HepG2 (cell line): ENCODE results near the gene RUSF1. TPM values are rescaled to one million over a fixed set of nuclear protein-coding genes. Genes with fewer than 3 reads are reported as not detected.

Experiments
- CHD2 ChIP-seq: IDR thresholded peaks from 2 replicates; pipeline ENCODE4 v1.6.1; 2011; ENCODE audit warnings: low read depth, low read length, improper control_type of control experiment
- IRF1 ChIP-seq: sonication (generic); formaldehyde crosslinking; IDR thresholded peaks from 2 replicates; pipeline ENCODE4 v1.4.0; 2020; ENCODE audit warnings: low read depth, mild to moderate bottlenecking, missing genetic modification reagents
- PAXIP1 ChIP-seq: sonication (generic); formaldehyde crosslinking; conservative IDR thresholded peaks from 2 replicates; pipeline ENCODE4 v1.4.0; 2020; ENCODE audit warnings: mild to moderate bottlenecking, missing genetic modification reagents, moderate library complexity
- SYNCRIP ChIP-seq: fragments of 200-400 bp; formaldehyde crosslinking; IDR thresholded peaks from 2 replicates; pipeline ENCODE4 v1.6.1; 2018; ENCODE audit warnings: mild to moderate bottlenecking, low read depth, low read length; ENCODE audit not compliant: insufficient read depth
- TRIM24 ChIP-seq: sonication (generic); formaldehyde crosslinking; IDR thresholded peaks from 2 replicates; pipeline ENCODE4 v1.8.0; 2022; ENCODE audit warnings: mild to moderate bottlenecking, missing genetic modification reagents
- ZFP41 ChIP-seq: sonication (generic); formaldehyde crosslinking; IDR thresholded peaks from 2 replicates; pipeline ENCODE4 v1.4.0; 2020; ENCODE audit warnings: mild to moderate bottlenecking, missing genetic modification reagents, borderline replicate concordance
- ZNF318 ChIP-seq: sonication (generic); formaldehyde crosslinking; IDR thresholded peaks from 2 replicates; pipeline ENCODE4 v1.4.0; 2020; ENCODE audit warnings: mild to moderate bottlenecking, missing genetic modification reagents
- ZNF557 ChIP-seq: sonication (generic); formaldehyde crosslinking; IDR thresholded peaks from 2 replicates; pipeline ENCODE4 v1.4.0; 2020; ENCODE audit warnings: missing genetic modification reagents
- polyA plus RNA-seq, 8 experiments: library from polyadenylated mRNA; depleted of rRNA in 3 of 8; stranded (reverse) in 7 of 8; unstranded in 1 of 8; fragments of >200 nt; fragmentation: Illumina TruSeq in 4 of 8; extraction: Trizol in 4 of 8; gene quantifications; 2 replicates each; pipeline versions ENCODE4 v1.2.1 to v1.2.3, GENCODE V29; 2011 to 2016; ENCODE audit warnings: low read depth in 4 of 8, missing spikeins in 1 of 8, mixed read lengths in 1 of 8; ENCODE audit not compliant: insufficient read depth in 1 of 8
- total RNA-seq, 5 experiments: library from RNA; depleted of rRNA; stranded (reverse); fragments of >200 nt; fragmentation: Illumina TruSeq; extraction: Trizol; gene quantifications; 2 replicates each; pipeline ENCODE4 v1.2.3, GENCODE V29; 2016; ENCODE audit warnings: low read depth in 1 of 5
- TF ChIP-seq, protein P1 (sequence below): sonication (generic); formaldehyde crosslinking; conservative IDR thresholded peaks from 2 replicates; pipeline ENCODE4 v1.4.0; 2020; ENCODE audit warnings: missing genetic modification reagents
- TF ChIP-seq, protein P2 (sequence below): sonication (generic); formaldehyde crosslinking; IDR thresholded peaks from 2 replicates; pipeline ENCODE4 v1.4.0; 2020; ENCODE audit warnings: mild to moderate bottlenecking, missing genetic modification reagents

The RUSF1 gene
- total and polyA plus RNA-seq, 2 of the 13 experiments (the other 11 are each of a cell fraction or from before 2014, with no cell fraction given), result 40.8 to 50.2 TPM

DNA sequence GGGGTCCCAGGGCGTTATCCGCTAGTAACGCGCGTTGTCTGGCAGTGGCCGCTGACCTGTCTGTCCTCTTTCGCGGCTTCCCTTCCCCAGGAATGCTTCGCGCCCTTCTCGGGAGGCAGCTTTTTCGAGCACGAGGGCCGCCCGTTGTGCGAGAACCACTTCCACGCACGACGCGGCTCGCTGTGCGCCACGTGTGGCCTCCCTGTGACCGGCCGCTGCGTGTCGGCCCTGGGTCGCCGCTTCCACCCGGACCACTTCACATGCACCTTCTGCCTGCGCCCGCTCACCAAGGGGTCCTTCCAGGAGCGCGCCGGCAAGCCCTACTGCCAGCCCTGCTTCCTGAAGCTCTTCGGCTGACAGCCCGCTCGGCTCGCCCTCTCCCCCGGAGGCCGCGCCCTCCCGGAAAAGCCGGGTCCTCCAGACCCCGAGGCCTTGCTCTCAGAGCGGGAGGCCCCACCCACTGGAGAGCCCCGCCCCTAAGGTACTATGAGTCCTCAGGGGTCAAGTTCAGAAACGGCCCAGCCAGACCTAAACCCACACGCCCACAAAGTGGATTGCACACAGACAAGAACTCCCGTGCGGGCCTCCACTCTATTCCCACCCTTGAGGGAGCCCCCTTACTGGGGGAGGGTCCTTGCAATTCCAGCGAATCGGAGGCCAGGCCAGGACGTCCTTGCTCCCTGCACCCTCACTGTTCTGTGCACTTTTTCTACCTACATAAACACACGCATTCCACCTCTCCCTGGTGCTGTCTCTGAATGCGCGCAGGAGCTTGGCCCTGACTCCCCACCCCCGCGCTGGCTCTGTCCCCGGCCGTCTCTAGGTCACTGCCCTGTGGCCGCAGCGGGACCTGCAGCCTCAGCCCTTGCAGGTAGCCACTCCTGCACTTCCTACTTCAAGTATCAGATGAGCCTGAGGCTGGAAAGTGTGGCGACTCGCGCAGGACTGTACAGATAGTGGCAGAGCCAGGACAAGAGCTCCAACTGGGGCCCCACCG lies 30.7 kb downstream of the RUSF1 start (continued):
- TF ChIP-seq IRF1 (CRISPR knock-in tag), result peak; percentile 24; the same call in 1 of the 2 replicates
- TF ChIP-seq, protein P1, sequence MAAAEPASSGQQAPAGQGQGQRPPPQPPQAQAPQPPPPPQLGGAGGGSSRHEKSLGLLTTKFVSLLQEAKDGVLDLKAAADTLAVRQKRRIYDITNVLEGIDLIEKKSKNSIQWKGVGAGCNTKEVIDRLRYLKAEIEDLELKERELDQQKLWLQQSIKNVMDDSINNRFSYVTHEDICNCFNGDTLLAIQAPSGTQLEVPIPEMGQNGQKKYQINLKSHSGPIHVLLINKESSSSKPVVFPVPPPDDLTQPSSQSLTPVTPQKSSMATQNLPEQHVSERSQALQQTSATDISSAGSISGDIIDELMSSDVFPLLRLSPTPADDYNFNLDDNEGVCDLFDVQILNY (CRISPR knock-in tag), result peak; percentile 63; the same call in 1 of the 2 replicates
- TF ChIP-seq, protein P2, sequence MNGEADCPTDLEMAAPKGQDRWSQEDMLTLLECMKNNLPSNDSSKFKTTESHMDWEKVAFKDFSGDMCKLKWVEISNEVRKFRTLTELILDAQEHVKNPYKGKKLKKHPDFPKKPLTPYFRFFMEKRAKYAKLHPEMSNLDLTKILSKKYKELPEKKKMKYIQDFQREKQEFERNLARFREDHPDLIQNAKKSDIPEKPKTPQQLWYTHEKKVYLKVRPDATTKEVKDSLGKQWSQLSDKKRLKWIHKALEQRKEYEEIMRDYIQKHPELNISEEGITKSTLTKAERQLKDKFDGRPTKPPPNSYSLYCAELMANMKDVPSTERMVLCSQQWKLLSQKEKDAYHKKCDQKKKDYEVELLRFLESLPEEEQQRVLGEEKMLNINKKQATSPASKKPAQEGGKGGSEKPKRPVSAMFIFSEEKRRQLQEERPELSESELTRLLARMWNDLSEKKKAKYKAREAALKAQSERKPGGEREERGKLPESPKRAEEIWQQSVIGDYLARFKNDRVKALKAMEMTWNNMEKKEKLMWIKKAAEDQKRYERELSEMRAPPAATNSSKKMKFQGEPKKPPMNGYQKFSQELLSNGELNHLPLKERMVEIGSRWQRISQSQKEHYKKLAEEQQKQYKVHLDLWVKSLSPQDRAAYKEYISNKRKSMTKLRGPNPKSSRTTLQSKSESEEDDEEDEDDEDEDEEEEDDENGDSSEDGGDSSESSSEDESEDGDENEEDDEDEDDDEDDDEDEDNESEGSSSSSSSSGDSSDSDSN, result peak; percentile 82
- peak; percentile 88 for TF ChIP-seq PAXIP1
- no peak for TF ChIP-seq SYNCRIP
- TF ChIP-seq ZNF557 (CRISPR knock-in tag), result 0 out of 2 replicates have a peak, but pooled peaks have one; percentile 29
- TF ChIP-seq CHD2, result 0 out of 2 replicates have a peak, but pooled peaks have one; percentile 12
- TF ChIP-seq TRIM24, result no peak
- TF ChIP-seq ZFP41, result peak; percentile 89; the same call in 1 of the 2 replicates
- TF ChIP-seq ZNF318 (CRISPR knock-in tag), result no peak; the same call in none of the 2 replicates
